GM21717 (cell line): Measurements from ENCODE around the gene BOLA2.
"Not testable (repeated sequence)": the region's sequence is repeated elsewhere in the genome, so short reads cannot be mapped to it uniquely, and the experiment has no call there.

Source experiments
- ATAC-seq: cut with Tn5 transposase; IDR thresholded peaks from one replicate; pipeline ENCODE4 v1.9.1; 2021; ENCODE audit warnings: mild to moderate bottlenecking, moderate library complexity; ENCODE audit not compliant: unreplicated experiment

Gene BOLA2

DNA sequence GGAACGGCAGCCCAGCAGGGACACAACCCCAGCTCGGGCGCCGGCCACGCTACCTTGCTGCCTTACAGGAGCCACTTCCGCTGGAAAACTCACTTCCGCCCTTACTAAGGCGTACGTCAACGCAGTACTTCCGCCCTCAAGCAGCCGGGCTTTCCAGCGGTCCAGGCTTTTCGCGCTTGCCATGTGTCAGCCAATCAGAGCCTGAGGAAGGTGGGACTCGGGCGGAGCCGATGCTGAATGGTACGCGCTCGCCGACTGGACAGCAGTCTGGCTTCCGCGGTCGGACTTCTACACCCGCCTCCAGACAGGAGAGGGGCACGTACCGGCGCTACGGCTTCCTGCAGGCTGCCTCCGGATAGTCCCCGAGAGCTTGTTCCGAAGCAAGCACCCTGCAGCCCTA is at the start of gene BOLA2, which contains the start of gene SLX1B:
Gene BOLA2, minus strand, starts transcription at position 83 of the 400 bp plus-strand sequence. CDS start 98 bp downstream, outside the sequence.
Gene SLX1B, plus strand, starts transcription at position 265 of the 400 bp plus-strand sequence.
- ATAC-seq, result peak; percentile 82

DNA sequence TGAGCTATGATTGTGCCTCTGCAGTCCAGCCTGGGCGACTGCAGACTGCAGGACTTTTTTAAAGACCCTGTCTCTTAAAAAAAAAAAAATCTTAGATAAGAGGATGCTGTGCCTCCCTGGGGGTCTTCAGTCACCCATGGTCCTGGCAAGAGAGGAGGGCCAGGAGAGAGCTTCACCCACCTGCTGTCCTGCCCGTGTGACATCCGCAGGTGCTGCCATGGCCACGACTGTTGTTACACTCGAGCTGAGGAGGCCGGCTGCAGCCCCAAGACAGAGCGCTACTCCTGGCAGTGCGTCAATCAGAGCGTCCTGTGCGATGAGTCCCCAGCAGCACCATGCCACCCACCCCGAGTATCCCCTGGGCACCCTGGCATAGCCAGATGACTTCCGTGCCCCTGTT is 28.1 kb upstream of the BOLA2 start:
- ATAC-seq, result not testable (repeated sequence)

DNA sequence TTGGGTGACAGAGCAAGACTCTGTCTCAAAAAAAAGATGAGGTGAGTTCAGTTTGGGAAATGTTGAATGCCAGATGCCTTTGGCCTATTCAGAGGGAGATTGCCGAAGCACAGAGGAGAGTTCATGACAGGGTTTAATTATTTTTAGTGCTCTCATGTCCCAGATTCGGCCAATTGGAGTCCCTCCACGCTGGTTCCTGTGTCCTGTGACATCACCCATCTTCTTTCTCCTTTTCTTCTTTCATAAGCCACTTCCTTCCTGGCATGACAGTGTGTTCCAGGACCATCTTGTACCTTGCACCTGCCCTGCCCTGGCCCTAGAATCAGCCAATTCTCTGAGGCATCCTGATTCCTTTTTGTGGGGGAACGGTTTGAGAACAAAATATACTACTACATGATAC is 17.9 kb upstream of the BOLA2 start:
- ATAC-seq, result not testable (repeated sequence)

DNA sequence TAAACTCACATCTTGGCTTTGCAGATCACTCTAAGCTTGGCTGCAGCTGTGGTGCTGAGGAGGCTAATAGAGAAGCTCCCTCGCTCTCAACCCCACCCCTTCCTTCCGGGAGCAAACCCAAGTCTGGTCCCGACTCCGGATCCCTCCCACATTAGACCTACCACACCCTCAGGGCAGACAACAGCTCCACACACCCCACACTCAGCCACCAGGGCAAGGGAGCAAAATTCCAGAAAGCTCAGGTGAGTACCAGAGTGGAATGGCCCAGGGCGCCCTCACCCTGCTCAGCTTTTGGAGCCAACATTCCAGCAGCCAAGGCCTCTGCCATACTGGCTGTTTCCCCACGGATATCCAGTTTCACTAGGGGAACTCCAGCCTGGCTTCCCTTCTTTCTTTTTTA is 15.5 kb upstream of the BOLA2 start:
- not testable (repeated sequence) for ATAC-seq

DNA sequence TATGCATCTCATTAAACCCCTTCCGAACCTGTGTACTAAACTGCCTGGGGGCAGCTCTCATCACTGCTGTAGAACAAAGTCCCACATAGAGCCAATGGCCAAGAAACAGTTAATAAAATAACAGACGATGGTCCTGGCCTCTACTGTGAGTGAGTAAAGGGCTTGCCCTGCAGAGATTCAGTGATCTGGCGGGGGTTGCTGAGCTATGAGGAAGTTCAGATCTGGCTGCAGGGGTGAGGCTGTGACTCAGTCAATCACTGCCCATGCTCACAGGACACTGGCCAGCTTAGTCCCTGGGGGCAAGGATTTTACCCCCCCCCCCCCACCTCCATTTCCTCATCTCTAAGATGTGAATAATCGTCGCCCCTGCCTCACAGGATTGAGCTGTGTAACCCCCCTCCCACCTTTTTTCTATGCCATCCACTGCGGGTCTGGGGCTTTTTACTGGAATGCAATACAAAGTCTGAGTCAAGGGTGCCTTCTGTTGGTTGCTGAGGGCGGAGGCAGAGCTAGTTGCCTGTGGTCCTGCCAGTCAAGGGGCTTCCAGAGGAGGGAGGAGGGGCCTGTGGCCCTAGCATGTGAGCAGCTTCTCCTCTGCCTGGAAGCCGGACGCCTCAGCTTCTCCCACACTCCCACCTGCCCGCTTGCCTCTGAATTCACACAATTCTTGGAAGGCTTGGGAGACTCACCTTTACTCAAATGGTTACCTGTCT is 13.7 kb upstream of the BOLA2 start:
- not testable (repeated sequence) for ATAC-seq

DNA sequence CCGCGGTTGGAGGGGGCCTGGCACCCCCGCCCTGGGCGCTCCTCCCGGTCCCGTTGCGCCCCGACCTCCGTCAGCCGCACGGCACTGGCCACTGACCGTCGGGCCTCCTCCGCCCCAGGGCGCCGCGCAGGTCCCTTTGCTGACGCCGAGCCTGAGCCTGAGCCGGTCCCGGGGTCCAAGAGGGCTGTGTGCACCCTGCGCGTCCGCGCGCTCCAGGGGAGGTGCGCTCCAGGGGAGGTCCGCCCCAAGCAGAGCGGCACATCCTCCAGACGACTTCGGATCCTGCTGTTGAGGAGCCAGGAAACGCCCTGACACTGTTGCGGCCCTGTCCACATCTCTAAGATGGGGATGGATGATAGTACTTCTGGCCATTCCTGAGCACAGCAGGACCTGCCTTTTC is 12.8 kb upstream of the BOLA2 start:
- ATAC-seq, result not testable (repeated sequence)

DNA sequence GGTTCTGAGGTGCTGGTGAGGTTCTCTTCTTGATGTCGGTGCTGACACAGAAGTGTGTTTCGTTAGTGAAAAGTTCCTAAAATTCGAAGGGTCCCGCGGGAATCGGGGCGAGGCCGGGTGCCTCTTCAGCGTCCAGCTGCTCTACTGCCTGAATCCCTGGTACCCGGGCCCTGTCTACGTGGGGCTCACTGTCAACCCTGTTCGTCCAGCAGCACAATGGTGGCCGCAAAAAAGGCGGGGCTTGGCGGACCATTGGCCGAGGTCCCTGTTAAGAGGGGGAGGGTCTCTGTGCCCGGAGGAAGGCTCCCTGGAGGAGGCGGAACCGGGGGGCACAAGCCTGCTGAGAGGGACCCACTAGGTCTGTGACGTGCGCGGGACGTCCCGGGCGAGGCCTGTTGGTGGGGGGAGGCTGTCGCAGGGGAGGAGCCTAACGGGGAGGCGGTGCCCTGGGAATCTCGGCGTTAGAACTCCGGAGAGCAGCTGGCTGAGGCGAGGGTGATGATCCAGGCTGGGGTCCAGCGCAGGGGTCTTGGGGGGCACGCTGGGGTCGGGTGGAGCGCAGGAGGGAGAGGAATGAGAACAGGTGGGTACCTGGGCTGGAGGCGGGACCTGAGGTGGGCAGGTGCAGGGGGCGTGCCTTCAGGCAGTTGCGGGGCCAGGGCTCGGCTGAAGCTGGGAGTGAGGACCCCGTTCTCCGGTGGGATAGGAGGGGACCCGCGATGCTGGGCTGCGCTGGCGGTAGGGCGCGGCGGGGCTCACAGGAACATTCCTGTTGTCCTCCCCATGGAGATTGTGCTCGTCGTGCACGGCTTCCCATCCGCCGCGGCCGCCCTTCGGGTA is 12.1 kb upstream of the BOLA2 start:
- ATAC-seq, result not testable (repeated sequence)

DNA sequence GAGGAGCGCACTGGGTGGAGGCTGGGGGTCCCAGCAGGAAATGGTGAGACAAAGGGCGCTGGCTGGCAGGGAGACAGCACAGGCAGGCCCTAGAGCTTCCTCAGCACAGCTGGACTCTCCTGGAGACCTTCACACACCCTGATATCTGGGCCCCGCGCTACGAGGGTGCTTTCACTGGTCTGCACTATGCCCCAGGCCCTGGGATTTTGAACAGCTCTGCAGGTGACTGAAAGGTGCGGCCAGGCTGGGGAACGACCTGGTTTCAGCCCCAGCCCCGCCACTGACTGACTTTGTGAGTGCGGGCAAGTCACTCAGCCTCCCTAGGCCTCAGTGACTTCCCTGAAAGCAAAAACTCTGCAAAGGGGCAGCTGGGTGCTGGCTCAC is 6.5 kb upstream of the BOLA2 start:
- ATAC-seq, result not testable (repeated sequence)

DNA sequence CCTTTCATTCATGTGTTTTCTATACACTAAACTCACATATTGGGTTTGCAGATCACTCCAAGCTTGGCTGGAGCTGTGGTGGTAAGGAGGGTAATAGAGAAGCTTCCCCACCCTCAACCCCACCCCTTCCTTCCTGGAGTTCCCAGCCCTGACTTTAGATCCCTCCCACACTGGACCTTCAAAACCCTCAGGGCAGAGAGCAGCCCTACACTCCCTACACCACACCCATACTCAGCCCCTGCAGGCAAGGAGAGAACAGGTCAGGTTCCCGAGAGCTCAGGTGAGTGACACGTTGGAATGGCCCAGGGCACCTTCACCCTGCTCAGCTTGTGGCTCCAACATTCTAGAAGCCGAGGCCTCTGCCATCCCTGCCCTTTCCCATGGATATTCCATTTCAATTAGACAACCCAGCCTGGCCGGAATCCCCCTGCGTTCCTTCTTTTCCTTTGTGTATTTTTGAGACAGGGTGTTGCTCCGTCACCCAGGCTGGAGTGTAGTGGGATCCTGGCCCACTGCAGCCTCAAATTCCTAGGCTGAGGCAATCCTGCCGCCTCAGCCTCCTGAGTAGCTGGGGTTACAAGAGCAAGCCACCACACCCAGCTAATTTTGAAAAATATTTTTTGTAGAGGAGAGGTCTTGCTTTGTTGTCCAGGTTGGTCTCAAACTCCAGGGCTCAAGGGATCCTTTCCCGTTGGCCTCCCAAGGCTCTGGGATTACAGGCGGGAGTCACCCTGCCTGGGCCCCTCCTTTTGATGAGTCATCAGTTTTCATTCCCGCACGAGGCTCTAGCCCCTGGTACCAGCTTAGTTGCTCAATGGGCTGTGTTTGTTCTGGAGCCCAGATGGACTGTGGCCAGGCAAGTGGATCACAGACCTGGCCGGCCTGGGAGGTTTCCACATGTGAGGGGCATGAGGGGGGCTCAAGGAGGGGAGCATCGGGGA is 5.8 kb upstream of the BOLA2 start, which contains the start of gene SULT1A4:
Gene SULT1A4, plus strand, starts transcription at position 208 of the 941 bp plus-strand sequence. CDS start 1,473 bp downstream, outside the sequence.
- ATAC-seq, result not testable (repeated sequence)

DNA sequence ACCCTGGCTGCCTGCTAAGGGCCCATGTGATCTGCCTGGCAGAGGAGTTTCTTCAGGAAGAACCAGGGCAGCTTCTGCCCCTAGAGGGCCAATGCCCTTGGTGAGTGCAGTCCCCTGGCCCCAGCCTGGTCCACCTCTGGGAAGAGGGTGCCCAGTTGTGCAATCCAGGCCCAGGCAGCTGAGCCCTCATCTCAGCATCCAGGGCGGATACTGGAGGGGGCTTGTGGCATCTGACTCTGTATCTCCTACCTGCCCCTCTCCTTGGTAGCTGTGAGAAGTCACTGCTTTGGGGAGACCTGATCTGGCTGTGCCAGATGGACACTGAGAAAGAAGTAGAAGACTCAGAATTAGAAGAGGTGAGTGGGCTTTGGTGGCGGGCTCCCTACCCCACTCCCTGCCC is 3.5 kb upstream of the BOLA2 start:
- not testable (repeated sequence) for ATAC-seq

DNA sequence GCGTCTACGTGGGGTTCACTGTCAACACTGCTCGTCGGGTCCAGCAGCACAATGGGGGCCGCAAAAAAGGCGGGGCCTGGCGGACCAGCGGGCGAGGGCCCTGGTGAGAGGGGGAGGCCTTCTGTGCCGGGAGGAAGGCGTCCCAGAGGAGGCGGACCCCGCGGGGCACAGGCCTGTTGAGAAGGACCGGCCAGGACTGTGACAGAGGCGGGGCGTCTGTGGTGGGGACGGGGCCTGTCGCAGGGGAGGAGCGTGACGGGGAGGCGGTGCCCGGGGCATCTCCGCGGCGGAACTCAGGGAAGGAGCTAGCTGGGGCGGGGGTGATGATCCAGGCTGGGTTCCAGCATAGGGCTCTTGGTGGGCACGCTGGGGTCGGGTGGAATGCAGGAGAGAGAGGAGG is 677 bp upstream of the BOLA2 start:
- peak; percentile 55 for ATAC-seq

DNA sequence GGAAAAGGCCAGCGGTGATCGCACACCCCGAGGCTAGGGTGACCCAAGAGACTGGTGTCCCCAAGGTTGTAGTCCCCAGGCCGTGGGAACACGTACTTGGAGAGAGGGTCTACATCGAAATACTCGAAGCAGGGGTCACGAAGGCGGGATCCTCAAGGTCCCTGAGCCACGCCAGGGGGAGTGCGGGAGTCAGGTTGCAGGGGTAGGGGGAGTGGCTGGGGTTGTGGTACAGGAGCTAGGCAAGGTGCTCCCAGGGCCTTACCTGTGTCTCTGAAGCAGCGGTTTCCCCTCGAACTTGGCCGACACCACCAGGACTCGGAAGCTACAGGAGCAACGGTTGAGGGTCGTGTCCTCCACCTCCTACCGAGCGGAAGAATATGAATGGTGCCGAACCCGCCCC is 397 bp downstream of the BOLA2 start:
- ATAC-seq, result peak; percentile 17

DNA sequence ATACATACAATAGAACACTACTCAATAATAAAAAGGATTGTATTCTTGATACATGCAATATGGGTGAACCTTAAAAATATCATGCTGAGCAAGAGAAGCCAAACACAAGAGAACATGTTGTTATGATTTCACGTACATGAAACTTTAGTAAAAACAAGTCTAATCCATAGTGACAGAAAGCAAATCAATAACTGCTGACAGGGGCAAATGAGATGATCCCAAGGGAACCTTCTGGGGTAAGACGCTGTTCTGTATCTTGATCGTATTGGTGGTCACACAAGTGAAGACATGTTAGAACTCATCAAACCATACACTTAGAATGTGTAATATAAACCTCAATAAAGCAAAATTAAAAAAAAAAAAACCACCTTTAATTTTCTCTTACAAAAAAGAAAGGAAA is 28.8 kb downstream of the BOLA2 start:
- not testable (repeated sequence) for ATAC-seq

DNA sequence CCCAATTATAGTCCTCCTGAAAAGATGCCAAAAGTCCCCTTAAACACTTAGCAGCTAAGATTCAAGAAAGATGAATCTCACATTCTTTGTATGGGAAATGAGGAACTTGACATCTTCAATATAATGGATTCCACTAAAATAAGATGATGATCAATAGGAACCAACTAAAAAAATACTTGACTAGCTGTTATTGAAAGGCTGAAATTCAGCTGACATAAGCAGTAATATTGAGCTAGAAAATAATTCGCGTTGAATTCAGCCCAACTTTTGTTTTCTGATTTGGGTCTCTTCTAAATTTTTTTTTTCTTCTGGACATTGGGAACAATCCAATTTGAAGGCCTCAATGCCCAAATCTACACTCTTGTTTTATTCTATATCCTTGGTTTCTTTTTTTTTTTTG is 30.6 kb downstream of the BOLA2 start:
- ATAC-seq, result not testable (repeated sequence)

DNA sequence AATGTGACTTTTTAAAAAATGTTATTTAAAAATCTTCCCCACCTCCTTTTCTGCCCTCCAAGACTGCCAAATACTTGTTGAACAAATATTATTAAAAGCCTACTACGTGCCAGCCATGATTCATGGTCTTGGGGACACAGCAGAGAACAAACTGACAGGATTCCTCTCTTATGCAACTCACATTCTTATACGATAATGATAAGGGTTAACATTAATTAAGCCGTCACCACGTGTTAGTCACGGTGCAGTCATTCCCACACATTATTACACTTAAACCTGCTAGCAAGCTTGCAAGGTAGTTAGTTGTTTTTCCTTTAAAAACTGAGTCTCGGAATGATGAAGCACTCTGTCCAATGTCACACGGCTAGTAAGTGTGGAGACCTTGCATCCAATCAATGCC is 48.9 kb downstream of the BOLA2 start:
- not testable (repeated sequence) for ATAC-seq
